ENCODE measurements around the gene LIMS2.

The LIMS2 gene

GRCh38 chr2:127701193-127701650 is 25.9 kb upstream of the LIMS2 start, which contains the start of gene SFT2D3:
SFT2D3 (plus strand) TSS chr2:127701497; CDS start chr2:127701529, 32 bp downstream.
- DNase-seq (ENCODE audit: low read depth, low spot score): peak; percentile 97

- DNase-seq (ENCODE audit: low read depth, low spot score): peak; percentile 86
Observed at GRCh38 chr2:127700527-127701192, 25.3 kb upstream of the LIMS2 start.

DNA sequence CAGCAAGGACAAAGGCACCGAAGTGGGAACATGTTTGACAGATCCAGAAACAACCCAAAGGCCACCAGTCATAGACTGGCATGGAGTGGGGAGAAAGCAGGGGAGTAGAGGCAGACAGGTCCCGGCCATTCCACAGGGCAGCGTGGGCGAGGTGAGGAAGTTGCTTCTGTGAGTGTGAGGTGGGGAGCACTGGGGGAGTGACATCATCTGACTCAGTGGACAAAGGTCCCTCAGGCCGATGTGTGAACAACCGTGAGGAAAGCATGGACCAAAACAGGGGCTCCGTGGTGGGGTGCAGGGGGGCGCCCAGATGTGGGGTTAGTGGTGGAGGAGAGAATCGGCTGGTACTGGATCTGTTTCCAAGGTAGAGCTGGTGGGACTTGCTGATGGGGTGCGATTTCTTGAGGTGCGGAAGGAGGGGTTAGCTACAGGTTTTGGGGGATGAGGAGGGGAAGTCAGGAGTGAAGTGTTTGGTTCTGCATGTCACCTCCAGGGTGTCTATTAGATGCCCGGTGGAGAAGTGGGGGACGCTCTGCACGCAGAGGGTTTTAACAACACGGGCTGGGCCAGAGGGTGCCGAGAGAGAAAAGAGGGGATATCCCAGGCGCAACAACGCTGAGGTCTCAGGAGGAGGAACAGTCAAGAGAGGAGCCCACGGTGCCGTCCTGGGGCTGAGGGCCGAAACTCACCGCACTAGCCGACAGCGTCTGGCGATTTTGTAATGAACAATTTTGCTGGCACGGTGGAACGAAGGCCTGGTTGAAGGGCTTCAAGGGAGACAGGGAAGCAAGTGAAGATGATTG is 23.4 kb upstream of the LIMS2 start:
- DNase-seq (ENCODE audit: low read depth, low spot score): no peak

- DNase-seq (ENCODE audit: low read depth, low spot score): no peak
Observed at GRCh38 chr2:127697482-127698180, 22.3 kb upstream of the LIMS2 start.

- DNase-seq (ENCODE audit: low read depth, low spot score): no peak
Observed at GRCh38 chr2:127695491-127696472, 20.5 kb upstream of the LIMS2 start.

DNA sequence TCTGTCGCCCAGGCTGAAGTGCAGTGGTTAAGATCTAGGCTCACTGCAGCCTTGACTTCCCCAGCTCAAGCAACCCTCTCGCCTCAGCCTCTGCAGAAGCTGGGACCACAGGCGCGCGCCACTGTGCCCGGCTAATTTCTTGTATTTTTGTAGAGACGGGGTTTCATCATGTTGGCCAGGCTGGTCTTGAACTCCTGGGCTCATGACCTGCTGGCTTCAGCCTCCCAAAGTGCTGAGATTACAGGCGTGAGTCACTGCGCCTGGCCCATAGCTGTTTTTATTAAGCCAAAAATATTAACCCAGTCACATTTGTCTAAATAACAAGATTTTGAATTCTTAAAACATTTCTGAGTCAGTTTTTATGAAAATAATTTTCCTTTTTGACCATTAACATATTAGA is 19.7 kb upstream of the LIMS2 start:
- DNase-seq (ENCODE audit: low read depth, low spot score): no peak

GRCh38 chr2:127690696-127691095 is 15.4 kb upstream of the LIMS2 start:
- DNase-seq (ENCODE audit: low read depth, low spot score): no peak

DNA sequence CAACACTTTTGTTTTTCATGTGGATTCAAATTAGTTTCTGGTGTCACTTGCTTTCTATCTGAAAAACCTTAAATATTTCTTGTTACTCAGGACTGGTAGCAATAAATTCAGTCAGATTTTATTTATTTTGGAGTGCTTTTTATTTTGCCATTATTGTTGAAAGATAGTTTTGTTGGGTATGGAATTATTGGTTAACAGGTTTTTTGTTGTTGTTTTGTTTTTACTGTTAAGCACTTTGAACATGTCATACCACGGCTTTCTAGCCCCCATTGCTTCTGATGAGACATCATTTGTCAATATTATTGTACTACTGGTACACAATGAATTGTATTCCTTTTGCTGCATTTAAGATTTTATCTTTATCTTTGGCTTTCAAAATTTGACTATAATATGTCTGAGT is 13.1 kb upstream of the LIMS2 start:
- no peak for DNase-seq (ENCODE audit: low read depth, low spot score)

DNA sequence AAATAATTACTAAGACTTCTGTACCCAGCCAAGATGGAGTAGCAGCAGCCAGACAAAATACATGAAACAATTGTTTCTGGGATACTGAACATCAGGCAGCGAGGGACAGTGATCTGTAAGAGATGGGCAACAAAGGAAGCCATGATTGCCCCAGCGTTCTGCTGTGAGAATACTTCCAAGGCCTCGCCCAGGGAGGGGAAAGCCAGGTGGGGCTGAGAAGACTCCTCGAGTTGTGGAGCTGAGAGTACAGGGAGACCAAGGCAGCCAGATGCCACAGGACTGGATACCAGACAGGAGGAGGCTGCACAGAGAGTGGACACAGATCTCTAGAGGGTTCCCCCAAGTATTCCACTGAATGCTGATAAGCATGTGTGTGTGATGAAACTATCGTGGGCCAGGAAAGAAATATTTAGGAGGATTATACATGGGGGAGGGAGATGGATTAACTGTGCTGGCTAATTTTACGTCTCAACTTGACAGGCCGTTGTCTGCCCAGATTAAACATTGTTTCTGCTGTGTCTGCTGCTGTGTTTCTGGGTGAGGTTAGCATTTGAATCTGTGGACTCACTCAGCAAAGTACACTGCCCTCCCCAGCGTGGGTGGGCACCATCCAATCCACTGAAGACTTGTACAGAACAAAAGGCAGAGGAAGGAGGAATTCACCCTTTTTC is 10.2 kb upstream of the LIMS2 start:
- no peak for DNase-seq (ENCODE audit: low read depth, low spot score)

- no peak for DNase-seq (ENCODE audit: low read depth, low spot score)
Observed at GRCh38 chr2:127683757-127684156, 8.4 kb upstream of the LIMS2 start.

GRCh38 chr2:127683056-127683455 is 7.7 kb upstream of the LIMS2 start:
- DNase-seq (ENCODE audit: low read depth, low spot score): no peak

DNA sequence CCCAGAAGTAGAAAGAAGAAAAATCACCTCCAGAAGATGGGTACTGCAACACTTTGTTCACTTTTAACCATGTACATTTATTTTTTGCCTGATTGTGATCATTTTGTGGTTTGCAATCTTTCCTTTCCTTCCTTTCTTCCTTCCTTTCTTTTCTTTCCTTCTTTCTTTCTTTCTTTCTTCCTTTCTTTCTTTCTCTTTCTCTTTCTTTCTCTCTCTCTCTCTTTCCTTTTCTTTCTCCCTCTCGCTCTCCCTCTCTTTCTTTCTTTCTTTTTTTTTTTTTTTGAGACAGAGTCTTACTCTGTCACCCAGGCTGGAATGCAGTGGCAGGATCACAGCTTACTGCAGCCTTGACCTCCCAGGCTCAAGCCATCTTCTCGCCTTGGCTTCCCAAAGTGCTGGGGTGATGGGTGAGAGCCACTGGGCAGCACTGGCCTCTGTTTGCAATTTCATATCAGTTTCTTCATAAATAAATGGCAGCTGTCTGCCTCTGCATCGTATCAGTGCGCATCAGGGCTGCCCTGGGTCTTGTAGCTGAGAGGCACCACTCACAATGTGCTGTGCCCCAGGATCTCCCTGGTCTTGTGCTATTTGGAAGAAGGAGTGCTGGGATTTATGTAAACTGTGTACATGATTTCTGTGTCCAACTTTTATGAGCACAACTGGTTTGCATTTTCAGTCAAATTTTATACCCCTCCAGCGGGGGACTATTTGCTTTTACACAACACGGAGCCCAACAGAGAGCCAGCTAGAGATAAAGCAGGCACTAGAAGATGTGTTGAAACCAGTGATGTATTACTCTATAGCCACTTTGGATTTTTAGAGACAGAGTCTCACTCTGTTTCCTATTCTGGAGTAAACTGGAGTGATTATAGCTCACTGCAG is 6.9 kb upstream of the LIMS2 start:
- DNase-seq (ENCODE audit: low read depth, low spot score): no peak

DNA sequence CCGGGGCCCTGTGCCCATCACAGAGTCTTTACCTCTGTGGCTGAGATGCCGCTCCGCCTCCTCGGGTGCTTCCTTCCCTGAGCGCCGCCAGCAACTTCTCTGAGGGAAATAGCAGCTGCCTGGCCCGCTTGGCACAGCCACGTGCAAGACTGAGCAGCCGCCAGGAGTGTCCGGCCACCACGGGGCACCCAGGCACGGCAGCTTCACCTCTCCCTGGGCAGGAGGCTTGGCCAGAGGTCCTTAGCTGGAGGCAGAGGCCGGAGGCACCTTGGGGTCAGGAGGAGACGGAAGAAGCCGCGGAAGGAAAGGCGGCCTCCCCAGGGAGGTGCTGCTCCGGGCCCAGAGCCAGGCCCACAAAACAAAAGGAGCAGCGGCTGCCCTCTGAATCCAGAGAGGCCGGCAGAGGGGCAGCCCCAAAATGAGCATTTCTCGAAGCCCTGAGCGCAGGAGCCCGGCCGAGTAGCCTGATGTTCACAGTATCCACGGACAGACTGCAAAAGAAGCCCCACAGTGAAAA is 6.0 kb upstream of the LIMS2 start:
- no peak for DNase-seq (ENCODE audit: low read depth, low spot score)

DNA sequence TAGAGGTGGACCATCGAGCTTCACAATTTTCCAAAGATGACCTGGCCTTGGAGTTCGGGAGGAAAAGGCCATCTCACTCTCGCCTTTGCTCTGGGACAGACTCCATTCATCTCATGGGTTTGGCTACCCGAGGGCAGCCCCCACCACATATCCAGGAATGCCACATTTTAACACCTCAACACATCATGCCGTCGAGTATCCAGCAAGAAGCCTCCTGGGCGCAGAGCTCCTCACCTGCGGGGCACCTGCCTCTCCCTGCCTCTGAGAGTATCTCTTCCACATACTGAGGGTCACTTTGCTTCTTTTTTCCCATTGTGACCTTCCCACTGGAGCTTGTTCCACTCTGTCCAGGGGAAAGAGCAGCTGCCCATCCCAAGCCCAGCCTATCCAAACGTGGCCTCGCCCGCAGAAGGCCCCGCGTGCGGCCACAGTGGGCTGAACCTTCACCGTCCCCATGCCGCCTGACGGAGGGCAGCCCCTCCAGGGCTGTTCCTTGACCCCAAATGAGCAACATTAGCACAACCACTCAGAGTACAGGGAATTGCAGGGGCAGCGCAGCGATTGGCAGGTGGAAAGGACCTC is 5.5 kb upstream of the LIMS2 start:
- DNase-seq (ENCODE audit: low read depth, low spot score): no peak

DNA sequence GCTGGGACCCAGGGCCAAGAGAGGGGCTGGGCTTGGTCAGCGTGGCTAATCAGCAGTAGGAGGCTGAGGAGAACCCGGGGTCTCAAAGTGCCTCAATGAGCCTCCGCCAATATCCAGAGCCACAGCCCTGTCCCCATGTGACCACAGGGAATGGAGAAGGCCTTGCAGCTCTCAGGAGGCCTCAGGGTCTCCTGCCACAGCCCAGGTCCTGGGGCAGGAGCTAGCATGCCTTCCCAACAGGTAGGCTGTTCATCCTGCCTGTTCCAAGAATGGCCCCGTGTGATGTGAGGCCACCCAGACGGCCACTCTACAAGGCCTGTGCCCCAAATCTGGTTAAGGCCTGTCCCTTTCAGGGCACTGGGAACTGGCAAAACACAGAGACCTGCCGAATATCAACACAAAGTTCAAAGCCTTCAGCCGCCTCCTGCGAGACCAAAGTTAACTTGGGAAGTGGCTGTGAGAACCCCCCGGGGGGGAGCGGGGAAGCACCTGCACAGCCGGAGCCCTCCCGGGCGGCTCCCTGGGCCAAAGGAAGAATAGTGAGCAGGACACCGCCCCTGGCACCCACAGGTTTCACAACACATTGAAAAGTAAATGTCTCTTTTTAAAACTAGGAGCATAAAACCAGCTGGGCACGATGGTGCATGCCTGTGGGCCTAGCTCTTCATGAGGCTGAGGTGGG is 4.5 kb upstream of the LIMS2 start:
- DNase-seq (ENCODE audit: low read depth, low spot score): no peak

DNA sequence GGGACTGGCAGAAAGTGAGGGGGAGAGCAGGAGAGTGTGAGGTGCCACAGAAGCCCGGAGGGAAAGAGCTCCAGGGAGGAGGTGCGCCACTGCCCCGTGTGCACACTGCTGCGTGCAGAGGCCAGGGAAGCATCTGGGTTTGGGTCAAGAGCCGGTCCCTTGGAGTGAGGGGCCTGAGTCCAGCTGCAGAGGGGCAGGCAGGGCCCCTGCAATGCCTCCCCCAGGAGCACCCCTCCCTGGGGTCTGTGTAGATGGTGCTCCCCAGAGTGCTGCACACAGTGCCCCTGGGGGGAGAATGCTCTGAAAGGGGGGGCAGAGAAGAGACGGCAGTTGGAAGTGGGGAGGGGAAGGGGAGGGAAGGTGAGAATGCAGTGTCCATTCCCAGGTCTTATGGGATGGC is 3.7 kb upstream of the LIMS2 start:
- no peak for DNase-seq (ENCODE audit: low read depth, low spot score)

- no peak for DNase-seq (ENCODE audit: low read depth, low spot score)
Observed at GRCh38 chr2:127678531-127678930, 3.2 kb upstream of the LIMS2 start.

DNA sequence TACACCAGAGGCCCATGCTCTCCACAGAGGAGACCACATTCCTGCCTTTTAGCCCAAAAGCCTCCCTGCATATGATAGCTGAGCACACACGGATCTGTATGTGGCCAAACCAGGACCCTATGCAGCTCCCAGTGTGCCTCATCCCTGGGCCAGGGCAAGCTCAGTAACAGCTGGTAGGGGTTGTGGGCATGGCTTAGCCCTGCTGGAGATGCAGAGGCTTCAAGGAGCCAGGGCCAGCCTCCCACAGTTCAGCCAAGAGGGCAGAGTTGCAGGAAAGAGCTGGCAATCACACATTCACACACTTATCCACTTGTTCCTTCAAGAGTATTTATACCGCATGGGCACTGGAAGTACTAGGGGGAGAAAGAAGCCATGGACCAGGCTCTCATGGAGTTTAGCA is 1.6 kb upstream of the LIMS2 start:
- no peak for DNase-seq (ENCODE audit: low read depth, low spot score)
